Right atrium auricular region (tissue), 2 donors: ENCODE results near the gene SUMF1. TPM values are rescaled to one million over a fixed set of nuclear protein-coding genes. Genes with fewer than 3 reads are reported as not detected.

ENCODE experiments used
- DNase-seq: peaks from one replicate; pipeline ENCODE4 v3.0.0-alpha.2; 2019; ENCODE audit warnings: low spot score
- H3K27ac ChIP-seq, 2 donors: fragments of 200-600 bp; sonication (generic); 1 replicate in 1 of 2; 2 replicates in 1 of 2; pipeline ENCODE4 v1.5.1; 2016 to 2019
- H3K27me3 ChIP-seq, 2 donors: fragments of 200-600 bp; sonication (generic); one replicate each; pipeline versions ENCODE4 v1.5.1 to v1.6.0; 2017 to 2019
- H3K36me3 ChIP-seq: fragments of 200-600 bp; sonication (generic); one replicate; pipeline ENCODE4 v1.5.1; 2016
- H3K4me1 ChIP-seq, 2 donors: fragments of 200-600 bp; sonication (generic); one replicate each; pipeline versions ENCODE4 v1.5.1 to v1.6.0; 2017 to 2019
- H3K4me3 ChIP-seq, 2 donors: fragments of 200-600 bp; sonication (generic); 1 replicate in 1 of 2; 2 replicates in 1 of 2; pipeline ENCODE4 v1.5.1; 2017 to 2019; ENCODE audit warnings: mild to moderate bottlenecking in 1 of 2, moderate library complexity in 1 of 2
- H3K9me3 ChIP-seq, 2 donors: fragments of 200-600 bp; sonication (generic); one replicate each; pipeline ENCODE4 v1.5.1; 2019
- total RNA-seq, 2 donors: library from RNA; depleted of rRNA; stranded (reverse); fragments of >200 nt; gene quantifications; one replicate each; pipeline ENCODE4 v1.1.0, GENCODE V29; 2016
- TF ChIP-seq, protein P1 (sequence below), 2 donors: fragments of 200-600 bp; sonication (generic); IDR thresholded peaks; one replicate each; pipeline ENCODE4 v1.5.1; 2019; ENCODE audit warnings: antibody characterized with exemption in 2 of 2

SUMF1 gene
- total RNA-seq, 2 donors from 2014 or later: 12.1 to 22.6 TPM

DNA sequence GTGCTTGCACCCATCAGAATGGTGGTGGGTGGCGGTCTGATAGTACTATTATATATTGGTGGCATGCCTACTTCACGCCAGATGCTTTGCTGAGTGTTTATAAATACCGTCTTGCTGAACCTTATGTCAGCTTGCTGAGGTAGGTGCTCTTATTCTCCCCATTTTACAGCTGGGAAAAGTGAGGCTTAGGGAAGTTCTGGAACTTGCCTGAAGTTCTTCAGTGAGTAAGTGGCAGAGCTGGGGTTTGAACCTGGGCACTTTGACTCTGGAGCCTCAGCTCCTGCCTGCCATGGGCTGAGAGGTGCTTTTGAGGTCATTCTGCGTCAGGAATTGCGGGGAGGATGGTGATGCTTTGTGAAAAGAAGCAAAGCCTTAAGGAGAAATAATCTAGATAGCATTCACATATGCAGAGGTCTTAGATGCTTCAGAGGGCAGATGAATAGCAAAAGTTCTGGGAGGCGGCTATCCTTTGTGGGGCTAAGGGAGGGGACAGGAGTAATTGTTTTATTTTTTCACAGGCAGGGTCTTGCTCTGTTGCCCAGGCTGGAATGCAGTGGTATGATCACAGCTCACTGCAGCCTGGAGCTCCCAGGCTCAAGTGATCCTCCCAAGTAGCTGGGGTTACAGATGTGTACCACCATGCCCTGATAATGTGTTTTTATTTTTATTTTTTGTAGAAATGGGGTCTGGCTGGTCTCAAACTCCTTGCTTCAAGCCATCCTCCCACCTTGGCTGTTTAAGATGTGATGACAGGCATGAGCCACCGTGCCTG lies 44.6 kb upstream of the SUMF1 start:
- TF ChIP-seq, protein P1, sequence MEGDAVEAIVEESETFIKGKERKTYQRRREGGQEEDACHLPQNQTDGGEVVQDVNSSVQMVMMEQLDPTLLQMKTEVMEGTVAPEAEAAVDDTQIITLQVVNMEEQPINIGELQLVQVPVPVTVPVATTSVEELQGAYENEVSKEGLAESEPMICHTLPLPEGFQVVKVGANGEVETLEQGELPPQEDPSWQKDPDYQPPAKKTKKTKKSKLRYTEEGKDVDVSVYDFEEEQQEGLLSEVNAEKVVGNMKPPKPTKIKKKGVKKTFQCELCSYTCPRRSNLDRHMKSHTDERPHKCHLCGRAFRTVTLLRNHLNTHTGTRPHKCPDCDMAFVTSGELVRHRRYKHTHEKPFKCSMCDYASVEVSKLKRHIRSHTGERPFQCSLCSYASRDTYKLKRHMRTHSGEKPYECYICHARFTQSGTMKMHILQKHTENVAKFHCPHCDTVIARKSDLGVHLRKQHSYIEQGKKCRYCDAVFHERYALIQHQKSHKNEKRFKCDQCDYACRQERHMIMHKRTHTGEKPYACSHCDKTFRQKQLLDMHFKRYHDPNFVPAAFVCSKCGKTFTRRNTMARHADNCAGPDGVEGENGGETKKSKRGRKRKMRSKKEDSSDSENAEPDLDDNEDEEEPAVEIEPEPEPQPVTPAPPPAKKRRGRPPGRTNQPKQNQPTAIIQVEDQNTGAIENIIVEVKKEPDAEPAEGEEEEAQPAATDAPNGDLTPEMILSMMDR (IDR thresholded peaks at IDR 0.05): no peak

DNA sequence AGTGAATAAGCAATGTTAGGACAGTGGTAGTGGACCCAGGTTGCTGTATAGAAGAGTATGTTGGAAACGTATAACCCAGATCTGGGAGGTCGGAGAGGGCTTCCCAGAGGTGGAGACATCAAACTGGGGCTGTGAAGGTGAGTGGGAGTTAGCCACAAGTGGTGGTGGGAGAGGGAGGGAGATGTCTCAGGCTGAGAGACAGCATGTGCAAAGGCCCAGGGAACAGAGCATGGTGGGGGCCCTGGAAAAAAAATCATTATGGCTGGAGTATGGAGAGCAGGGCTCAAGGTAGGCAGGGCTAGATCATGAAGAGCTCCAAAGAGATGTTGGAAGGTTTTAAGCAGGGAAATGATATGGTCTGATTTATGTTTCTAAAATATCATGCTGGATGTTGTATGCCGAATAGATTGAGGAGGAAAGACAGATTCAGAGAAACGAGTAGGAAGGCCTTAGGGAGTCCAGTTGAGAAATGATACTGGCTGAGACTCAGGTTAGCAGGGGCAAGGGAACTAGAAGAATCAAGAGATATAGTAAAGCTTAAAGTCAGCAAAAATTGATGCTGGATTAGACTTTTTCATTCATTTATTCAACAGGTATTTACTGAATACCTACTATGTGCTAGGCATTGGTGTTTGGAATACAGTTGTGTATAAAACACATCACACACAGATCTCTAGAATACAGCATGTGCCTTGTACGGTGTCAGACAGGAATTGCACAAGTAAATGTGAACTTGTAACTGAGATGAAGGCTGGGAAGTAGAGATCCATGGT lies 43.1 kb upstream of the SUMF1 start:
- H3K36me3 ChIP-seq: no peaks in the 10 kb centered on the region
- no peaks in the 10 kb centered on the region for H3K9me3 ChIP-seq
- no peaks in the 10 kb centered on the region for H3K27me3 ChIP-seq
- no peak overlapping the region for H3K27ac ChIP-seq
- H3K4me1 ChIP-seq: peaks cover 0 to 37% of the 10 kb centered on the region in 2 donors
- no peak overlapping the region for H3K4me3 ChIP-seq
- TF ChIP-seq, protein P1 (IDR thresholded peaks at IDR 0.05): no peak
- DNase-seq: no peak

More for the DNA sequence above, 44.6 kb upstream of the SUMF1 start:
- Histone ChIP-seq H3K4me1 (peaks cover 0 to 28% of the 10 kb centered on the region in 2 donors), H3K27me3 (no peaks in the 10 kb centered on the region), H3K4me3 (no peak overlapping the region), H3K36me3 (no peaks in the 10 kb centered on the region), H3K9me3 (no peaks in the 10 kb centered on the region), H3K27ac (no peak overlapping the region)
- no peak for DNase-seq

DNA sequence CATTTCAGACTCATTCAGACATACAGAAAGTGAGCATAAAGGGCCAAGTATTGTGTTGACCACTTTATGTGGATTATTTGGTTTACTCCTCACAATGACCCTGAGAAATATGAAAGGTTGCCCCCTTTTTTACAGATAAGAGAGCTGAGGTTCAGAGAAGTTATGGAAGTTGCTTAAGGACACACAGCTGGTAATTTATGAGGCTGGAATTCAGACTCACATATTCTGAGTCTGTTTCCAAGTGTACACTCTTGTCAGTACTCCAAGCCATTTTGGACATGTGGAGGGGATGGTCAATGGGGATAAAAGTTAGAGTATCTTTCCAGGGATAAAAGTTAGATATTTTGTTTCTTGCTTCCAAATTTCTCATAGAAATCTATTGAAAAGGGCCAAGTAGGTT lies 42.0 kb upstream of the SUMF1 start:
- Histone ChIP-seq H3K27me3 (no peaks in the 10 kb centered on the region), H3K4me1 (peaks cover 0 to 41% of the 10 kb centered on the region in 2 donors), H3K9me3 (no peaks in the 10 kb centered on the region), H3K4me3 (no peak overlapping the region), H3K27ac (no peak overlapping the region), H3K36me3 (no peaks in the 10 kb centered on the region)
- DNase-seq: no peak
- TF ChIP-seq, protein P1 (IDR thresholded peaks at IDR 0.05): no peak

DNA sequence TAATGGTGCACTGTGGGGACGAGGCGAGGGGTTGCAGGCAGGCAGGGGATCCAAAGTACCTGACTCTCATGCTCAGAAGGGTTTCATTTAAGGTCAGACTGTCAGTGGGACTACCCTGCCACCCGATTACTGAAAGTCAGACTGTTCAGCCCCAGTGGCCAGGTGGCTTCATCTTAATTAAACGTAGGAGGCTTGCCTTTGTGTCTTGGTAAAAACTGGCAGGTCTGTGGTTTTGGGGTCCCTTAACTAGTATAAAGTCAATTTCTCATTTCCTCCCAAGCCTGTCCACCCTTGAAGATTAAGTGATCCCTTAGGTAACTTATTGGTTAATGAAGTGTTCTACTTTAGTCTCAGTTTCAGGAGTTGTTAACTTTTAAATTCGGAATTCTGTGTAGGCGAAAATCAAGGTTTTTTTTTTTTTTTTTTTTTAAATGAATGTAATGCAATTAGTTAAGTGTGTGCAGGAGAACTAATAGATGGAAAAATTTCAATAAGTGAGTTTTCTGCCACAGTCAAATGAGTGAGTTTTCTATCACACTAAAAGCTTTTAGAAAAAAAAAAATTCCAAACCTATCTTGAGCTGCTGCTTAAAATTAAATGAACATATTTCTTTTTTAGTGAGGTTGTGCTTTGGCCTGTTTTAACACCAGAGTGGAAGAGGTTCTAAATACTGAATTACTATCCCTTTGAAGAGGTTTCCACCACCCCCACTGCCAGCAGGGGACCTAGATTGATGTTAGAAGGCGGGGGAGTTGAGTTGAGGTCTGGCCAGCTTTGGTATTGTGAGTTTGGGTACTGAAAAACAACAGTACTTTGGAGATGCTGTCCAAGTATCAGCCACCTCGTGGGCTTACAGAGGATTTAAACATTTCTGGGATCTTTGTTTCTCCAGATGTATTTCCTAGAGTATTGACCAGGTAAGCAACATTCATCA lies 41.2 kb upstream of the SUMF1 start:
- Histone ChIP-seq H3K36me3 (no peaks in the 10 kb centered on the region), H3K27ac (no peak overlapping the region), H3K4me3 (no peak overlapping the region), H3K9me3 (no peaks in the 10 kb centered on the region), H3K27me3 (no peaks in the 10 kb centered on the region), H3K4me1 (peaks cover 0 to 48% of the 10 kb centered on the region in 2 donors)
- no peak for DNase-seq
- TF ChIP-seq, protein P1 (IDR thresholded peaks at IDR 0.05): no peak

DNA sequence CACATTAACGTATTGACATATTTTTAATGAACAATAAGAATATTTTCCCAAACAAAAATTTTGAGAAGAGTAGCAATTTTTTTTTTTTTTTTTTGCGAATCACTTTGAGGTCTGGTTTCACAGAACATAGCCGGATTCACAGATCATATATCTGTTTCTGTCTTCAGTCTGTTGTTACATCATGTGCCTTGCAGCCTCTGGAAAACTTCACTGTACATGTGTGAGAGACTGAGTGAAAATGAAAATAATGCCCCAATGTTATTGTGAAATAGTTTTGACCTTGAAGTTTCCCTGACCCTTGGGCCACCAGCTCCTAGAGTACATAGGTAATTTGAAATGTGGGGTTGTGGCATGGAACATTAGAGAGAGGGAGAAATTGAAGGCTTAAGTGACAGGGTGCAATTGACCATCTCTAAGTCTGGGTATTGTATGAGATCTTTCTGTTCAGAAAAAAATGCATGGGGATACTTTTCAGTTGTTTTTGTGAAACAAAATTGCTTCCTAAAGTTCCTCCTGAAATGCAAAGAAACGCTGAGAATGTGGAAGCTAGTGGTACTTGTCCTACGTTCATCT lies 40.0 kb upstream of the SUMF1 start:
- H3K27ac ChIP-seq: no peak overlapping the region

More for the DNA sequence above, 40.0 kb upstream of the SUMF1 start:
- peaks cover 0 to 43% of the 10 kb centered on the region in 2 donors for H3K4me1 ChIP-seq
- H3K4me3 ChIP-seq: no peak overlapping the region
- no peaks in the 10 kb centered on the region for H3K9me3 ChIP-seq
- H3K27me3 ChIP-seq: no peaks in the 10 kb centered on the region
- TF ChIP-seq, protein P1 (IDR thresholded peaks at IDR 0.05): no peak
- no peaks in the 10 kb centered on the region for H3K36me3 ChIP-seq
- DNase-seq: no peak
